ENCODE results near the gene TNPO2.

The TNPO2 gene

GRCh38 chr19:12669270-12670158, 54.2 kb downstream of the TNPO2 start (continued):
- TF ChIP-seq ZNF664 (tag by site-specific recombination; IDR thresholded peaks at IDR 0.05) (peak; percentile 50; the same call in 1 of the 2 replicates), PATZ1 (tag by site-specific recombination; IDR thresholded peaks at IDR 0.05) (peak; percentile 34), KLF17 (tag by site-specific recombination; IDR thresholded peaks at IDR 0.05) (peak; percentile 96), HOXD13 (CRISPR knock-in tag; IDR thresholded peaks at IDR 0.05; ENCODE audit: borderline replicate concordance) (no peak), ZNF26 (tag by site-specific recombination; IDR thresholded peaks at IDR 0.05) (no peak), ZIC2 (tag by site-specific recombination; IDR thresholded peaks at IDR 0.05) (no peak), GLIS2 (tag by site-specific recombination; IDR thresholded peaks at IDR 0.05) (no peak), ZNF596 (tag by site-specific recombination; IDR thresholded peaks at IDR 0.05) (no peak), ZNF266 (tag by site-specific recombination; IDR thresholded peaks at IDR 0.05; ENCODE audit: low read depth) (no peak), ZNF274 (IDR thresholded peaks at IDR 0.05; ENCODE audit: low read length) (no peak), ZNF274 (tag by site-specific recombination; IDR thresholded peaks at IDR 0.05; ENCODE audit: borderline replicate concordance) (no peak), ATF2 (tag by site-specific recombination; IDR thresholded peaks at IDR 0.05; ENCODE audit: low read depth) (no peak), ZNF645 (tag by site-specific recombination; IDR thresholded peaks at IDR 0.05) (0 out of 2 replicates have a peak, but pooled peaks have one; percentile 3), OSR2 (tag by site-specific recombination; IDR thresholded peaks at IDR 0.05) (no peak), MZF1 (tag by site-specific recombination; IDR thresholded peaks at IDR 0.05; ENCODE audit: borderline replicate concordance) (peak; percentile 36; the same call in 1 of the 2 replicates), ZNF518A (tag by site-specific recombination; conservative IDR thresholded peaks at IDR 0.05; ENCODE audit: low read depth) (peak; percentile 99), ZNF488 (tag by site-specific recombination; IDR thresholded peaks at IDR 0.05) (peak; percentile 59; the same call in 1 of the 2 replicates), ZNF280C (tag by site-specific recombination; IDR thresholded peaks at IDR 0.05) (no peak), EGR2 (tag by site-specific recombination; IDR thresholded peaks at IDR 0.05; ENCODE audit: low read depth) (peak; percentile 80), ZNF791 (tag by site-specific recombination; IDR thresholded peaks at IDR 0.05) (no peak), ZNF174 (tag by site-specific recombination; IDR thresholded peaks at IDR 0.05) (no peak), ZBTB21 (tag by site-specific recombination; IDR thresholded peaks at IDR 0.05) (peak; percentile 70; the same call in 1 of the 2 replicates)
